H9 (cell line): Measurements from ENCODE around the gene PCNX2. TPM values are rescaled to one million over a fixed set of nuclear protein-coding genes. Genes with fewer than 3 reads are reported as not detected.

ENCODE experiments used
- DNase-seq: peaks from one replicate; pipeline ENCODE4 v3.0.0-alpha.2; 2017
- H2AFZ ChIP-seq: one replicate; pipeline ENCODE4 v1.6.1; 2013; ENCODE audit warnings: mild to moderate bottlenecking, low read length, control low read depth, moderate library complexity
- H2AK5ac ChIP-seq: 2 replicates; pipeline ENCODE4 v1.6.1; 2013; ENCODE audit warnings: low read length, control low read depth, mixed read lengths; ENCODE audit not compliant: insufficient read length
- H2BK120ac ChIP-seq: one replicate; pipeline ENCODE4 v1.6.1; 2013; ENCODE audit warnings: low read depth, mild to moderate bottlenecking, low read length, control low read depth, inconsistent platforms; ENCODE audit not compliant: poor library complexity, severe bottlenecking
- H2BK12ac ChIP-seq: 2 replicates; pipeline ENCODE4 v1.6.1; 2013; ENCODE audit warnings: low read length, control low read depth, mixed read lengths, low read depth; ENCODE audit not compliant: insufficient read length
- H2BK15ac ChIP-seq: 2 replicates; pipeline ENCODE4 v1.6.1; 2013; ENCODE audit warnings: low read depth, low read length, control low read depth
- H2BK20ac ChIP-seq: one replicate; pipeline ENCODE4 v1.6.1; 2013; ENCODE audit warnings: low read depth, mild to moderate bottlenecking, low read length, control low read depth, inconsistent platforms; ENCODE audit not compliant: poor library complexity, severe bottlenecking
- H2BK5ac ChIP-seq: 2 replicates; pipeline ENCODE4 v1.6.1; 2013; ENCODE audit warnings: low read length, control low read depth, mixed read lengths; ENCODE audit not compliant: insufficient read length
- H3K14ac ChIP-seq: 2 replicates; pipeline ENCODE4 v1.6.1; 2013; ENCODE audit warnings: low read length, control low read depth; ENCODE audit not compliant: insufficient read depth
- H3K18ac ChIP-seq: 2 replicates; pipeline ENCODE4 v1.6.1; 2013; ENCODE audit warnings: low read depth, mild to moderate bottlenecking, mixed read lengths, low read length, control low read depth; ENCODE audit not compliant: insufficient read length
- H3K23ac ChIP-seq: 2 replicates; pipeline ENCODE4 v1.6.1; 2013; ENCODE audit warnings: low read length, control low read depth, mixed read lengths, low read depth; ENCODE audit not compliant: insufficient read length
- H3K23me2 ChIP-seq: 2 replicates; pipeline ENCODE4 v1.6.1; 2013; ENCODE audit warnings: low read depth, mild to moderate bottlenecking, mixed read lengths, low read length, control low read depth; ENCODE audit not compliant: insufficient read length, poor library complexity, severe bottlenecking
- H3K27ac ChIP-seq: 2 replicates; pipeline ENCODE4 v1.5.1; 2013; ENCODE audit warnings: low read length, control low read depth, mixed read lengths, low read depth; ENCODE audit not compliant: insufficient read length
- H3K27me3 ChIP-seq: 2 replicates; pipeline ENCODE4 v1.6.1; 2013; ENCODE audit warnings: low read length, control low read depth, inconsistent platforms; ENCODE audit not compliant: insufficient read depth
- H3K4ac ChIP-seq: 2 replicates; pipeline ENCODE4 v1.6.1; 2013; ENCODE audit warnings: low read depth, mild to moderate bottlenecking, control low read depth, inconsistent platforms, low read length, moderate library complexity
- H3K4me1 ChIP-seq: 2 replicates; pipeline ENCODE4 v1.6.1; 2013; ENCODE audit warnings: low read length, control low read depth, inconsistent platforms; ENCODE audit not compliant: insufficient read depth
- H3K4me2 ChIP-seq: 2 replicates; pipeline ENCODE4 v1.6.1; 2013; ENCODE audit warnings: low read length, control low read depth, mixed read lengths; ENCODE audit not compliant: insufficient read length, insufficient read depth
- H3K56ac ChIP-seq: 2 replicates; pipeline ENCODE4 v1.6.1; 2013; ENCODE audit warnings: low read depth, mild to moderate bottlenecking, mixed read lengths, low read length, control low read depth; ENCODE audit not compliant: insufficient read length
- H3K79me1 ChIP-seq: 2 replicates; pipeline ENCODE4 v1.6.1; 2013; ENCODE audit warnings: low read depth, mild to moderate bottlenecking, moderate library complexity, low read length, control low read depth, inconsistent platforms; ENCODE audit not compliant: insufficient read depth, poor library complexity, severe bottlenecking
- H3K79me2 ChIP-seq: 2 replicates; pipeline ENCODE4 v1.6.1; 2013; ENCODE audit warnings: low read length, control low read depth, inconsistent platforms; ENCODE audit not compliant: insufficient read depth
- H3K9ac ChIP-seq: 2 replicates; pipeline ENCODE4 v1.6.1; 2013; ENCODE audit warnings: low read length, control low read depth, mixed read lengths; ENCODE audit not compliant: insufficient read length; ENCODE audit errors: extremely low read depth
- H3K9me3 ChIP-seq: one replicate; pipeline ENCODE4 v1.6.1; 2013; ENCODE audit warnings: low read depth, low read length, inconsistent platforms; ENCODE audit not compliant: control insufficient read depth
- H3T11ph ChIP-seq: one replicate; pipeline ENCODE4 v1.6.1; 2013; ENCODE audit warnings: mild to moderate bottlenecking, low read length, control low read depth, inconsistent platforms
- H4K20me1 ChIP-seq: one replicate; pipeline ENCODE4 v1.6.1; 2013; ENCODE audit not compliant: control insufficient read depth, insufficient read length, insufficient read depth
- H4K5ac ChIP-seq: 2 replicates; pipeline ENCODE4 v1.6.1; 2013; ENCODE audit warnings: low read depth, mild to moderate bottlenecking, mixed read lengths, low read length, control low read depth; ENCODE audit not compliant: insufficient read length
- H4K8ac ChIP-seq: replicated peaks from 2 replicates; pipeline ENCODE4 v1.6.1; 2013; ENCODE audit warnings: low read length, control low read depth, mixed read lengths, low read depth; ENCODE audit not compliant: insufficient read length
- H4K91ac ChIP-seq: 2 replicates; pipeline ENCODE4 v1.6.1; 2013; ENCODE audit warnings: low read depth, mild to moderate bottlenecking, moderate library complexity, mixed read lengths, low read length, control low read depth; ENCODE audit not compliant: insufficient read length
- H3K27ac Mint-ChIP-seq, 3 experiments: 2 replicates in 2 of 3; 3 replicates in 1 of 3; pipeline ENCODE4 v1.8.0; 2020 to 2021; ENCODE audit warnings: mixed read lengths in 3 of 3, mild to moderate bottlenecking in 1 of 3, moderate library complexity in 1 of 3
- H3K27me3 Mint-ChIP-seq: 2 replicates; pipeline ENCODE4 v1.8.0; 2021; ENCODE audit warnings: low read depth, mild to moderate bottlenecking, moderate library complexity, mixed read lengths
- H3K36me3 Mint-ChIP-seq, 3 experiments: 2 replicates in 2 of 3; 3 replicates in 1 of 3; pipeline ENCODE4 v1.8.0; 2020 to 2021; ENCODE audit warnings: low read depth in 3 of 3, mixed read lengths in 3 of 3; ENCODE audit not compliant: insufficient read depth in 1 of 3
- H3K4me1 Mint-ChIP-seq, 2 experiments: 2 replicates each; pipeline ENCODE4 v1.8.0; 2020; ENCODE audit warnings: mixed read lengths in 2 of 2
- H3K4me3 Mint-ChIP-seq, 2 experiments: 2 replicates in 1 of 2; 3 replicates in 1 of 2; pipeline ENCODE4 v1.8.0; 2020 to 2021; ENCODE audit warnings: mild to moderate bottlenecking in 2 of 2, mixed read lengths in 2 of 2, moderate library complexity in 1 of 2
- H3K9me3 Mint-ChIP-seq, 2 experiments: 2 replicates in 1 of 2; 3 replicates in 1 of 2; pipeline ENCODE4 v1.8.0; 2020; ENCODE audit warnings: mild to moderate bottlenecking in 2 of 2, mixed read lengths in 2 of 2, moderate library complexity in 1 of 2
- WGBS: extraction: QIAGEN DNeasy Blood & Tissue Kit; methylation state at CpG from one replicate; pipeline ENCODE4 v1.1.7; 2013; ENCODE audit warnings: missing lambda C conversion rate, low lambda C conversion rate, mixed read lengths; ENCODE audit not compliant: insufficient read length; ENCODE audit errors: extremely low coverage; 5-methylcytosine and 5-hydroxymethylcytosine counted together
- total RNA-seq: library from RNA; stranded (reverse); gene quantifications from 2 replicates; pipeline ENCODE4 v1.2.1, GENCODE V29; 2021
- TF ChIP-seq, protein P1 (sequence below): fragments of 200-600 bp; sonication (generic); conservative IDR thresholded peaks from 3 replicates; pipeline ENCODE4 v1.8.0; 2021; ENCODE audit warnings: antibody characterized with exemption, mild to moderate bottlenecking

Gene PCNX2
- total RNA-seq, 1 experiment from 2014 or later, result 45.1 TPM

DNA sequence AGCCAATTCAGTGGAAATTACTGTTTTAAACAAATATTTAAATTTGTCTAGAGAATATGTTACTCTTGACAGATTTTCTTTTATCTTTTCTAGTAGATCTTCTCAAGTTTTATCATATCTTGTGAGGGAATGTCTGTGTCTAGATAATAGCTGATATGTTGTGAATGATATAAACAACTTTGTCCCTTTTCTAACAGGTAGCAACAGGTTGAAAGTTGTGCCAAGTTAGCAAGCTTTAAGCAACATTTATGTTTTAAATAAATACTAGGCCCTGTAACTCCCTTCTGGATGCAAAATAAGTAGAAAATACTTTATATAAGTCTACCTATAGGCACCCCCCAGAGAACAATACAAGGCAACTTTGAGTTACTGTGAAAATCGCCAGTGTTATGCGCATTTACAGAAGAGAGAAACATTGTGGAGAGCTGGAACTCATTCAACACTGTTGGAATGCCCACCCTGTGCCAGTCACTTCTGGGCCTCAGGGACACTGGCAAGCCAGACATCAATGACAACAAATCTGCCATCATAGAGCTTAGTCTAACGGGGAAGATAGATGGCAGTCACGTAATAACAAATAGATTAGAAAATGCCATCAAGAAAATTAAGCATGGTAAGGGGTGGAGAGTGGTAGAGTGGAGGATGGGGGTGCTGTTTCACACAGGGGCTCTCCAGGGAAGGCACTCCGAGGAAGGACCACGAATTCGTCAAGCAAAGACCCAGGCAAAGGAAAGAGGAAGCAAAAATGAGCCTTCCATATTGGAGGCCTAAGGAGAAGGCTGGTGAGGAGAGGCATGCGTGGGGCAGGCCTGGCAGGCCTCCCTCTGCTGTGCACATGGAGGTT, 36.4 kb upstream of the PCNX2 start:
- Histone ChIP-seq H3K9ac (no peak overlapping the region), H2AK5ac (no peak overlapping the region), H2BK12ac (no peak overlapping the region), H3K79me2 (peaks cover 13% of the 10 kb centered on the region; the same call in 1 of the 2 replicates), H3K27me3 (no peaks in the 10 kb centered on the region; the same call in 1 of the 2 replicates), H2BK20ac (no peak overlapping the region), H3K56ac (no peak overlapping the region), H3K14ac (no peak overlapping the region), H3K18ac (no peak overlapping the region), H2BK5ac (no peak overlapping the region), H3K79me1 (no peaks in the 10 kb centered on the region), H2BK15ac (no peak overlapping the region), H2BK120ac (no peak overlapping the region), H3T11ph (no peak overlapping the region), H3K23ac (no peak overlapping the region), H3K4ac (no peak overlapping the region), H3K4me1 (peaks cover 2% of the 10 kb centered on the region; the same call in 1 of the 2 replicates), H3K23me2 (peaks cover 14% of the 10 kb centered on the region), H4K91ac (no peak overlapping the region), H3K9me3 (no peaks in the 10 kb centered on the region), H4K8ac (no peak overlapping the region), H2AFZ (no peak overlapping the region), H4K20me1 (no peaks in the 10 kb centered on the region), H3K4me2 (no peak overlapping the region), H3K27ac (no peak overlapping the region), H4K5ac (no peak overlapping the region)
- TF ChIP-seq, protein P1, sequence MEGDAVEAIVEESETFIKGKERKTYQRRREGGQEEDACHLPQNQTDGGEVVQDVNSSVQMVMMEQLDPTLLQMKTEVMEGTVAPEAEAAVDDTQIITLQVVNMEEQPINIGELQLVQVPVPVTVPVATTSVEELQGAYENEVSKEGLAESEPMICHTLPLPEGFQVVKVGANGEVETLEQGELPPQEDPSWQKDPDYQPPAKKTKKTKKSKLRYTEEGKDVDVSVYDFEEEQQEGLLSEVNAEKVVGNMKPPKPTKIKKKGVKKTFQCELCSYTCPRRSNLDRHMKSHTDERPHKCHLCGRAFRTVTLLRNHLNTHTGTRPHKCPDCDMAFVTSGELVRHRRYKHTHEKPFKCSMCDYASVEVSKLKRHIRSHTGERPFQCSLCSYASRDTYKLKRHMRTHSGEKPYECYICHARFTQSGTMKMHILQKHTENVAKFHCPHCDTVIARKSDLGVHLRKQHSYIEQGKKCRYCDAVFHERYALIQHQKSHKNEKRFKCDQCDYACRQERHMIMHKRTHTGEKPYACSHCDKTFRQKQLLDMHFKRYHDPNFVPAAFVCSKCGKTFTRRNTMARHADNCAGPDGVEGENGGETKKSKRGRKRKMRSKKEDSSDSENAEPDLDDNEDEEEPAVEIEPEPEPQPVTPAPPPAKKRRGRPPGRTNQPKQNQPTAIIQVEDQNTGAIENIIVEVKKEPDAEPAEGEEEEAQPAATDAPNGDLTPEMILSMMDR, result no peak
- H3K4me3 Mint-ChIP-seq, result no peak overlapping the region
- DNase-seq, result no peak
- H3K4me1 Mint-ChIP-seq, result peaks cover 24 to 32% of the 10 kb centered on the region in 2 experiments
- H3K9me3 Mint-ChIP-seq, result 0 out of 5 replicates have a peak, but pooled peaks cover 0 to 2% of the 10 kb centered on the region in 2 experiments
- H3K36me3 Mint-ChIP-seq, result no peaks in the 10 kb centered on the region; a peak in 2 of 7 replicates
- peaks cover 10% of the 10 kb centered on the region for H3K27me3 Mint-ChIP-seq
- no CpG with 5 or more reads among the region's 8 CpGs for WGBS
- no peak overlapping the region; a peak in 2 of 7 replicates for H3K27ac Mint-ChIP-seq
